Measurements from ENCODE around the gene CD40.

DNA sequence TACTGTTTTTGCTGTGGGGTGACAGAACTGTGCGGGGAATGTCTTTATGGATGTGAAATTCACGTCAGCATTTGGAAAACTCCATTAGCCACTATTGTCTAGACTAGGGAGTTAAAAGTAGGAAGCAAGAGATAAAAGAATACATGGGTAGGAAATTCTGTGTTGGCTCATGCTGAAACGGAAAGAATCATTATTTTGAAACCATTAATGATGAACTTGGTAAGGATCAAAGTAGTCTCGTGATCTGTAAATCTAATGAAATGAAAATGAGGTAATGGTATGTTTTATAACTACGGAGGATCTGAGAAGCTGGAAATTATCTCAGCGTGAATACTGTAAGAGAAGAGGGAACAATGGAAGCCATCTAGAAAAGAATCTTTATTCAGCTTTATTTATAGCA lies 11.1 kb upstream of the CD40 start:
- TF ChIP-seq TCF12 (IDR thresholded peaks at IDR 0.05; ENCODE audit: low read depth), result no peak
- no peak for TF ChIP-seq EP300 (IDR thresholded peaks at IDR 0.05; ENCODE audit: borderline replicate concordance)
- TF ChIP-seq, protein P1, sequence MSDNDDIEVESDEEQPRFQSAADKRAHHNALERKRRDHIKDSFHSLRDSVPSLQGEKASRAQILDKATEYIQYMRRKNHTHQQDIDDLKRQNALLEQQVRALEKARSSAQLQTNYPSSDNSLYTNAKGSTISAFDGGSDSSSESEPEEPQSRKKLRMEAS (IDR thresholded peaks at IDR 0.05), result no peak
- TF ChIP-seq, protein P2, sequence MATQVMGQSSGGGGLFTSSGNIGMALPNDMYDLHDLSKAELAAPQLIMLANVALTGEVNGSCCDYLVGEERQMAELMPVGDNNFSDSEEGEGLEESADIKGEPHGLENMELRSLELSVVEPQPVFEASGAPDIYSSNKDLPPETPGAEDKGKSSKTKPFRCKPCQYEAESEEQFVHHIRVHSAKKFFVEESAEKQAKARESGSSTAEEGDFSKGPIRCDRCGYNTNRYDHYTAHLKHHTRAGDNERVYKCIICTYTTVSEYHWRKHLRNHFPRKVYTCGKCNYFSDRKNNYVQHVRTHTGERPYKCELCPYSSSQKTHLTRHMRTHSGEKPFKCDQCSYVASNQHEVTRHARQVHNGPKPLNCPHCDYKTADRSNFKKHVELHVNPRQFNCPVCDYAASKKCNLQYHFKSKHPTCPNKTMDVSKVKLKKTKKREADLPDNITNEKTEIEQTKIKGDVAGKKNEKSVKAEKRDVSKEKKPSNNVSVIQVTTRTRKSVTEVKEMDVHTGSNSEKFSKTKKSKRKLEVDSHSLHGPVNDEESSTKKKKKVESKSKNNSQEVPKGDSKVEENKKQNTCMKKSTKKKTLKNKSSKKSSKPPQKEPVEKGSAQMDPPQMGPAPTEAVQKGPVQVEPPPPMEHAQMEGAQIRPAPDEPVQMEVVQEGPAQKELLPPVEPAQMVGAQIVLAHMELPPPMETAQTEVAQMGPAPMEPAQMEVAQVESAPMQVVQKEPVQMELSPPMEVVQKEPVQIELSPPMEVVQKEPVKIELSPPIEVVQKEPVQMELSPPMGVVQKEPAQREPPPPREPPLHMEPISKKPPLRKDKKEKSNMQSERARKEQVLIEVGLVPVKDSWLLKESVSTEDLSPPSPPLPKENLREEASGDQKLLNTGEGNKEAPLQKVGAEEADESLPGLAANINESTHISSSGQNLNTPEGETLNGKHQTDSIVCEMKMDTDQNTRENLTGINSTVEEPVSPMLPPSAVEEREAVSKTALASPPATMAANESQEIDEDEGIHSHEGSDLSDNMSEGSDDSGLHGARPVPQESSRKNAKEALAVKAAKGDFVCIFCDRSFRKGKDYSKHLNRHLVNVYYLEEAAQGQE (IDR thresholded peaks at IDR 0.05; ENCODE audit: low read depth), result no peak
- TF ChIP-seq EGR1 (IDR thresholded peaks at IDR 0.05), result no peak
- TF ChIP-seq YY1 (IDR thresholded peaks at IDR 0.05; ENCODE audit: low read depth), result no peak

Data from Ishikawa (cell line).